ENCODE results near the gene PATL2.

The PATL2 gene

GRCh38 chr15:44682809-44683682, 28.1 kb downstream of the PATL2 start:
- peak; percentile 18 for DNase-seq

GRCh38 chr15:44682211-44682610, 28.9 kb downstream of the PATL2 start:
- DNase-seq, result no peak

GRCh38 chr15:44676676-44677075, 34.4 kb downstream of the PATL2 start:
- DNase-seq, result no peak

- no peak for DNase-seq
Measured at GRCh38 chr15:44675911-44676310, 35.2 kb downstream of the PATL2 start.

DNA sequence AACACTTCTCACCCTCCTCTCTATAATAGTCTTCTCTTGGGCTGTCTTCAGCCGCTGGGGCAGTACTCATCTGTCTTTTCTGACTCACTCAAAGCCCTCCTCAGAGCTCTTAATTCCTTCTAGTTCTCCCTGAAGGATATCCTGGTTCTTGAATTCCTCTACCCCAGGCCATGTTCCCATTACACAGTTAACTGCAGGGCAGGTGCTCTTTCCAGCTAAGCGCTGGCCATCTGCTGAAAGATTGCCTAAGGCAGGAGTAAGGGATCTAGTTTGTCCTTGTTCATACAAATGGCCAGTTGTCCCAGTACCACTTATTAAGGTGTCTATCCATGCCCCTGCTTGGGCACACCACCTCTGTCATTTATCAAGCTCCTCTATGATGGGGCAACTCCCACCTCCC, 37.5 kb downstream of the PATL2 start:
- DNase-seq, result no peak

DNA sequence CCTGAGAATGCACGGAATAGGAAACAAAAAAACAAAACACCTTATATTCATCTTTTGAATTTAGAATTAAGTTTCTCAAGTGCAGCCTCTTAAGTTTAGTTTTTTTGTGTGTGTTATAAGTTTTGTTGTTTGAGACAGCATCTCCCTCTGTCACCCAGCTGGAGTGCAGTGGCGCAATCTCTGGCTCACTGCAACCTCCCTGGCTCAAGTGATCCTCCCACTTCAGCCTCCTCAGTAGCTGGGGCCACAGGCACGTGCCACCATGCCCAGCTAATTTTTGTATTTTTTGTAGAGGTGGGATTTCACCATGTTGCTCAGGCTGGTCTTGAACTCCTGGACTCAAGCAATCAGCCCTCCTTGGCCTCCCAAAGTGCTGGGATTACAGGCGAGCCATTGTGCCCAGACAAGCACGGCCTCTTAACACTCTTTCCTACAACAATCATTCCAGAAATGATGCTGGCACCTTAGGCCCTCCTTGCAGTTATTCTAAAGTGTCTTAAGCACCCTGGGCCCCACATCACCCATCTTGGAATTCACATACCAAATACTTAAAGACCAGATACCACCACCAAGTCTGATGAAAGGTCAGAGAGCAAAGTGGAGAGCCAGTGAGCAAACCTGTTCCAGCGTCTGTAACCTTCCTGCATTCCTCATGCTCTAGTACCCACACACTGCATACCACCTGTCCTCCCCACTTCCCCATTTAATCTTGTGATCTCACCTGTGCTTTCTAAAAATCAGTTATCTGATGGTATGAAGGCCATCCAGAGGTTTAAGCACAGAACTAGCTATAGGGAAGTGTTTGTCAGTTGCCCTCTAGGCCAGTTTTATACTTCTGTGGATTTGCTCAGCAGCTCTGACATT, 40.8 kb downstream of the PATL2 start:
- no peak for DNase-seq

- DNase-seq, result no peak
Measured at GRCh38 chr15:44668921-44669320, 42.2 kb downstream of the PATL2 start.

DNA sequence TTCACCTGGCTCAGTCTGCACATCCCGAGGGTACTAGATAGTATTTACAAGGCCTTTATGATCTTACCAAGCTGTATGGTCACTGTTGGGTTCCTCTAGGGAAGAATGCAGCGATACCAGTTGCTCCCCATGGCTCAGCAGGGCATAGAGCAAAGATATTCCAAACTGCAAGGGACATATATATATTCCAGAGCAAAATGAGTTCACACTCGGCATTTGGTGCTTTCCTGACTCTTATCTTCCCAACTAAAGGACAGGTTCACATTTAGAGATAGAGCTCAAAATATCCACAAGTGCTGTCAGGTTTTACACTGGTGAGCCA, 44.1 kb downstream of the PATL2 start:
- DNase-seq, result no peak

GRCh38 chr15:44666210-44667038, 44.7 kb downstream of the PATL2 start:
- DNase-seq, result no peak

- peak; percentile 91 for DNase-seq
Measured at GRCh38 chr15:44663410-44664308, 47.5 kb downstream of the PATL2 start, which contains the start of gene SPG11. Gene SPG11, minus strand, starts transcription at chr15:44663662. Its CDS starts 15 bp downstream, at chr15:44663647.

DNA sequence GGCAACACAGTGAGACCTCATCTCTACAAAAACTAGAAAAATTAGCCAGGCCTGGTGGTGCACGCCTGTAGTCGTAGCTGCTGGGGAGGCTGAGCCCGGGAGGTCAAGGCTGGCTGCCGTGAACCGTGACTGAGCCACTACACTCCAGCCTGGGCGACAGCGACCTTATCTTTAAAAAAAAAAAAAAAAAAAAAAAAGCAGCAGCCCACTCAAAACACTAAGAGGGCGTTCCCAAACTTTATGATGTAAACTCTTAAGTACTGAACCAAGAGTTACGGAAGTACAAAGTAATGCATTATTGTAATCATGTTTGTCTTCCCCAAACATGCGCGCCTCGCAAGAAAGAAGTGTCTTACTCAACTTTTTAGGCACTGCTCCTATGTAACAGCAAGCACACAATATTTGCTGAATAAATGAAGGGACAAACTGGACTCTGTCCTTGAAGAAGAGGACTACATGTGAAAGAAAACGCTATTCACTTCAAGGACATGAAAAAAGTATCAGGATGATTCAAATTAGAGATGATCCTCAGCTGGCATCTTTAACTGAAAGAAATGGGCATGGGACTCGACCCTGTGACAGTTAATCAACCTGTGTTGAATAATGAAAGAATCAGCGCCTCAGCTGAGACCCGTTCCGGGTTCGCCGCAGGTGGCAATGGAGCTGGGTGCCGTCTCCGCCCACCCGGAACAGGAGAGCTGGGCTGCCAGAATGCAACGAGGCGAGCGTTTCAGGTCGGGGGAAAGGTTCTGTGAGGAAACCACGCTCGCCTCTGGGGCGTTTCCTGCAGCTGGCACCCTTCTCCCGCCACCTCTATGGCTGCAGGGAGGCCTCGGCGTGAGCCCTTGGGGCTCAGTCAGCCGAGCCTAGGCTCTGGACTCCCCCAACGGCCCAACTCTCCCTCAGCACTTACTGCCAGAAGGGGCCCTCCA, 48.4 kb downstream of the PATL2 start:
- peak; percentile 37 for DNase-seq

GRCh38 chr15:44661576-44661975, 49.5 kb downstream of the PATL2 start:
- no peak for DNase-seq

DNA sequence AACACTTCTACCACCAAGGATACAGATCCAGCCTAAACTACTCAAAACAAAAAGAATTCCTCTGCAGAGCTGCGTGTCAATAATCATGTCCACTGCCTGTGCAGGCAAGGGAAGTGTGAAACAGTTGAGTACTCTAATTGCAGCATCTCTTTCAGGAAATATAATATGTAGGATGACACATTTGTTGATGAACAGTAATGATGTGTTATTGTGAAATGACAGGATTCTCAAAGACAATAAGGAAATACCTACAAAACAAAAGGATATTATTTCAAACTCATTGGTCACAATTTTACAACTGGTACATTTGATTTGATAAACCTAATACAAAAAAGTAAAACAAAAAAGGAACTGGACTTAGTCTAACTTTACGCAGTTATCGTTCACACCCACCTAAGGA, 52.1 kb downstream of the PATL2 start:
- DNase-seq, result no peak

- DNase-seq, result no peak
Measured at GRCh38 chr15:44657378-44657777, 53.7 kb downstream of the PATL2 start.

GRCh38 chr15:44656913-44657312, 54.2 kb downstream of the PATL2 start:
- DNase-seq, result no peak

DNA sequence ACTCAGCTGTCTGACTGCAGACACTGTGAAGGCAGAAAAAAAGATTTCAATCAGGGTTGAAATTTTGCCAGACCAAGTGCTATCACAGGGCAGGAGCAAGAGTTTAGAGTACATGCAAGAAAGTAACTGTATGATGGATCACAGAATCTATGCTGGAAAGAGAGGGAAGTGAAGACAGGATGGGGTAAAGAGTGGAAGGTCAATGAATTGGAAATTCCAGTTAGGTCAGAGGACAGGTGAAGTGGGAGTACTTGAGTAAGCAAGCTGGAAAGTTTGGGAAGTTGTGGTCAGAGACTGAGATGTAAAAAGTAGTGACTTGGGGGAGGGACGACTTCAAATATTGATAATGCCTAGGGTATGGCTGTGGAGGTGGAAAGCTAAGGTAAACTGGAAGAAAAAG, 54.8 kb downstream of the PATL2 start:
- no peak for DNase-seq

GRCh38 chr15:44654858-44655257, 56.3 kb downstream of the PATL2 start:
- no peak for DNase-seq

DNA sequence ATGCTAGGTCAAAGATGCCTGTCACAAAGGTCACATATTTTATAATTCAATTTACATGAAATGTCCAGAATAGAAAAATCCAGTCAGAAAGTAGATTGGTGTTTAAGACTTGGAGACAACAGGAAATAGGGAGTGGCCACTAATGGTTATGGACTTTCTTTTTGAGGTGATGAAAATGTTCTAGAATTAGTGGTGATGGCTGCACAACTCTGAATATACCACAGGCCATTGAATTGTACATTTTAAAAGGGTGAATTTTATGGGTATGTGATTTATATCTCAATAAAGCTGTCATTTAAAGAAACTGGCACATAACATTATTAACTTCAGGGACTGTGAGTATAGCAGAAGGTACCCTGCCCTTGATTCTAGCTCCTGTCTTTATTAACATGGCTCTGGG, 63.5 kb downstream of the PATL2 start:
- no peak for DNase-seq

GRCh38 chr15:44647036-44647435, 64.1 kb downstream of the PATL2 start:
- no peak for DNase-seq

- no peak for DNase-seq
Measured at GRCh38 chr15:44646460-44646859, 64.7 kb downstream of the PATL2 start.

GRCh38 chr15:44641651-44642050, 69.5 kb downstream of the PATL2 start:
- DNase-seq, result no peak
